Peyer's patch (tissue), 4 donors: ENCODE measurements around the gene LYZL2.
"Not testable (repeated sequence)": the region's sequence is repeated elsewhere in the genome, so short reads cannot be mapped to it uniquely, and the experiment has no call there.

Experiments used
- CTCF ChIP-seq, 6 experiments: fragments of 450-650 bp in 4 of 6; fragments of 200-600 bp in 2 of 6; sonication (generic) in 1 of 6; IDR thresholded peaks; one replicate each; pipeline ENCODE4 v1.5.1; 2017 to 2019; ENCODE audit warnings: antibody characterized with exemption in 6 of 6, mild to moderate bottlenecking in 3 of 6, moderate library complexity in 1 of 6
- POLR2A ChIP-seq, 2 donors: fragments of 450-650 bp; IDR thresholded peaks; one replicate each; pipeline ENCODE4 v1.5.1; 2017; ENCODE audit warnings: antibody characterized with exemption in 2 of 2, mild to moderate bottlenecking in 2 of 2, moderate library complexity in 2 of 2

GRCh38 chr10:30626837-30627236 is 2.7 kb downstream of the LYZL2 start:
- not testable (repeated sequence) for TF ChIP-seq CTCF, POLR2A (IDR thresholded peaks at IDR 0.05)
